Femur (tissue), 1 donor: ENCODE measurements around the gene MGAT1.
A peak's percentile ranks its signal among the peaks of the same experiment; 100 is the strongest.
"Not testable (repeated sequence)": the region's sequence is repeated elsewhere in the genome, so short reads cannot be mapped to it uniquely, and the experiment has no call there.

ENCODE experiments used
- DNase-seq: peaks from one replicate; pipeline ENCODE4 v3.0.0-alpha.2; 2017

Gene MGAT1

GRCh38 chr5:180803181-180804128 is 849 bp upstream of the MGAT1 start:
- peak; percentile 85 for DNase-seq

- no peak for DNase-seq
Observed at GRCh38 chr5:180801596-180802324, 846 bp downstream of the MGAT1 start.

- no peak for DNase-seq
Observed at GRCh38 chr5:180799902-180800801, 2.5 kb downstream of the MGAT1 start.

- no peak for DNase-seq
Observed at GRCh38 chr5:180799194-180799593, 3.4 kb downstream of the MGAT1 start.

GRCh38 chr5:180798193-180798592 is 4.4 kb downstream of the MGAT1 start:
- no peak for DNase-seq

- no peak for DNase-seq
Observed at GRCh38 chr5:180797256-180798192, 5.1 kb downstream of the MGAT1 start.

- no peak for DNase-seq
Observed at GRCh38 chr5:180795771-180796313, 6.8 kb downstream of the MGAT1 start.

GRCh38 chr5:180792965-180793287 is 9.7 kb downstream of the MGAT1 start:
- DNase-seq: no peak

GRCh38 chr5:180792287-180792964 is 10.2 kb downstream of the MGAT1 start:
- DNase-seq: no peak

- no peak for DNase-seq
Observed at GRCh38 chr5:180791611-180792213, 10.9 kb downstream of the MGAT1 start.

GRCh38 chr5:180790524-180790923 is 12.1 kb downstream of the MGAT1 start:
- DNase-seq: no peak

- DNase-seq: no peak
Observed at GRCh38 chr5:180790020-180790419, 12.6 kb downstream of the MGAT1 start.

GRCh38 chr5:180788651-180789410 is 13.8 kb downstream of the MGAT1 start:
- DNase-seq: not testable (repeated sequence)

- DNase-seq: no peak
Observed at GRCh38 chr5:180787711-180788431, 14.7 kb downstream of the MGAT1 start.

GRCh38 chr5:180786531-180787398 is 15.8 kb downstream of the MGAT1 start:
- DNase-seq: peak; percentile 59

- peak; percentile 80 for DNase-seq
Observed at GRCh38 chr5:180785794-180786221, 16.8 kb downstream of the MGAT1 start.

GRCh38 chr5:180785121-180785781 is 17.4 kb downstream of the MGAT1 start:
- DNase-seq: no peak
